OCI-LY1 (cell line): ENCODE data around the gene AGRN.

Experiments used
- H2AFZ ChIP-seq: fragments of 200-600 bp; sonication (generic), shearing (Covaris generic); 2 replicates; pipeline ENCODE4 v1.6.0; 2014; ENCODE audit warnings: antibody characterized with exemption, mild to moderate bottlenecking, low read length
- H3F3A ChIP-seq: fragments of 200-600 bp; sonication (generic), shearing (Covaris generic); 2 replicates; pipeline ENCODE4 v1.6.0; 2014; ENCODE audit warnings: mild to moderate bottlenecking, antibody characterized with exemption, low read length, moderate library complexity; ENCODE audit not compliant: insufficient read depth
- H3K27ac ChIP-seq: fragments of 200-600 bp; sonication (generic); 2 replicates; pipeline ENCODE4 v1.5.1; 2014; ENCODE audit warnings: low read length, mixed run types, mild to moderate bottlenecking, low read depth; ENCODE audit not compliant: poor library complexity, severe bottlenecking
- H3K27me3 ChIP-seq: fragments of 200-600 bp; sonication (generic); 2 replicates; pipeline ENCODE4 v1.6.0; 2014; ENCODE audit warnings: antibody characterized with exemption, mild to moderate bottlenecking, low read length, moderate library complexity; ENCODE audit not compliant: insufficient read depth
- H3K36me3 ChIP-seq: fragments of 200-600 bp; sonication (generic); 2 replicates; pipeline ENCODE4 v1.6.1; 2014; ENCODE audit warnings: mild to moderate bottlenecking, antibody characterized with exemption, low read length, moderate library complexity, mixed read lengths; ENCODE audit not compliant: insufficient read depth
- H3K4me1 ChIP-seq: fragments of 200-600 bp; sonication (generic); 2 replicates; pipeline ENCODE4 v1.5.1; 2014; ENCODE audit warnings: mild to moderate bottlenecking, low read length, moderate library complexity; ENCODE audit not compliant: insufficient read depth, severe bottlenecking
- H3K4me2 ChIP-seq: fragments of 200-600 bp; sonication (generic), shearing (Covaris generic); 2 replicates; pipeline ENCODE4 v1.6.1; 2014; ENCODE audit warnings: low read length
- H3K4me3 ChIP-seq: fragments of 200-600 bp; sonication (generic); 2 replicates; pipeline ENCODE4 v1.5.1; 2014; ENCODE audit warnings: low read length, low read depth, mild to moderate bottlenecking, mixed read lengths; ENCODE audit not compliant: poor library complexity, severe bottlenecking
- H3K79me2 ChIP-seq: fragments of 200-600 bp; shearing (Covaris generic); 2 replicates; pipeline ENCODE4 v1.6.1; 2016; ENCODE audit warnings: mixed run types, low read length, mixed read lengths; ENCODE audit not compliant: insufficient read depth
- H3K9ac ChIP-seq: fragments of 200-600 bp; sonication (generic), shearing (Covaris generic); 2 replicates; pipeline ENCODE4 v1.6.1; 2014; ENCODE audit warnings: mild to moderate bottlenecking, low read length, mixed read lengths
- H3K9me2 ChIP-seq: fragments of 200-600 bp; sonication (generic), shearing (Covaris generic); 2 replicates; pipeline ENCODE4 v1.6.1; 2014; ENCODE audit warnings: low read depth, mild to moderate bottlenecking, low read length, mixed read lengths
- H3K9me3 ChIP-seq: fragments of 200-600 bp; shearing (Covaris generic); 2 replicates; pipeline ENCODE4 v1.6.1; 2014; ENCODE audit warnings: low read length, mixed read lengths
- H4K20me1 ChIP-seq: fragments of 200-600 bp; sonication (generic), shearing (Covaris generic); 2 replicates; pipeline ENCODE4 v1.6.0; 2016; ENCODE audit warnings: mild to moderate bottlenecking, low read length; ENCODE audit not compliant: insufficient read depth
- EZH2 ChIP-seq: fragments of 200-600 bp; sonication (generic), shearing (Covaris generic); IDR thresholded peaks from 2 replicates; pipeline ENCODE4 v1.8.0; 2017; ENCODE audit warnings: borderline replicate concordance, mixed run types, mild to moderate bottlenecking, antibody characterized with exemption, low read length, moderate library complexity, mixed read lengths
- TF ChIP-seq, protein P1 (sequence below): fragments of 200-600 bp; sonication (generic), shearing (Covaris generic); IDR thresholded peaks from 2 replicates; pipeline ENCODE4 v1.5.1; 2017; ENCODE audit warnings: mild to moderate bottlenecking, antibody characterized with exemption, low read length, moderate library complexity, mixed read lengths

AGRN gene

DNA sequence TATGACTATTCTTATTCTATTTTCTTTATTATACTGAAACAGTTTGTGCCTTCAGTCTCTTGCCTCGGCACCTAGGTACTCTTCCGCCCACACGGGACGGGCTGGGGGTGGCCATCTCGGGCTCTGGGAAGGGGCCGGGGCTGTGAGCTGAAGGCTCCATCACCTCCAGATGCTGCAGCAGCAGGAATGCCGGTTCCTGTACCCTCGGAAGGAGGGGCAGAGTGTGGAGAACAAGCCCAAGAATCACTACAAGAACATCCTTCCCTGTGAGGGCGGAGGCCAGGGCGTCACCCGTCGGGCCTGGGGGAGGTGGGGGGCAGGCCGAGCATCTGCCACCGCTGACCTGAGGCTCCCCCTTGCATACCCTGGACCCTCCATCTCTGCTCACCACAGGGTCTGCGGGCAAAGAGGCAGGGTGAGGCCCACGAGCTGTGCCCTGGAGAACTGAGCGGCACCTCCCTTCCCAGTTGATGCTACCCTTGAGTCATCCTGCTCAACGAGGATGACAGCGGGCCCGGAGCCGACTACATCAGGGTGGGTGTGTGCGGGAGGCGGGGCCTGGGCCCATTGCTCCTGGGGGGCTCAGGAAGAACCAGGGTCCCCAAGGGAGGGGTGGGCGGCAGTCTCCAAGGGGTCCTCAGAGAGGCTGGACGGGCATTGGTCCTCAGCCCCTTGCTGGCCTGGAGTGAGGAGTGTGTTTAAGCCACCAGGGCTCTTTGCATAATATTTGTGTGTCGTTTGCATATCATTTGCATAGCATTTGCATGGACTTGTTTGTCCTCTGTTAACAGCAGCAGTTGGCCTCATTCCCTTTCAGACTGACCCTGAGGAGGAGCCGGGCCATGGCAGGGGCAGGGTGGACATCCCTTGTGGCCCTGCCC, 46.7 kb downstream of the AGRN start:
- Histone ChIP-seq H3K36me3 (no peaks in the 10 kb centered on the region; the same call in 1 of the 2 replicates), H3K4me3 (no peak overlapping the region), H4K20me1 (no peaks in the 10 kb centered on the region), H3K79me2 (no peaks in the 10 kb centered on the region), H3K27ac (no peak overlapping the region), H3K4me2 (no peak overlapping the region), H3K9me3 (no peaks in the 10 kb centered on the region), H3K9me2 (no peaks in the 10 kb centered on the region), H3F3A (no peaks in the 10 kb centered on the region), H3K4me1 (peaks cover 6% of the 10 kb centered on the region), H2AFZ (no peak overlapping the region), H3K9ac (no peak overlapping the region), H3K27me3 (peaks cover 8% of the 10 kb centered on the region; the same call in 1 of the 2 replicates)
- TF ChIP-seq EZH2 = no peak
- TF ChIP-seq, protein P1, sequence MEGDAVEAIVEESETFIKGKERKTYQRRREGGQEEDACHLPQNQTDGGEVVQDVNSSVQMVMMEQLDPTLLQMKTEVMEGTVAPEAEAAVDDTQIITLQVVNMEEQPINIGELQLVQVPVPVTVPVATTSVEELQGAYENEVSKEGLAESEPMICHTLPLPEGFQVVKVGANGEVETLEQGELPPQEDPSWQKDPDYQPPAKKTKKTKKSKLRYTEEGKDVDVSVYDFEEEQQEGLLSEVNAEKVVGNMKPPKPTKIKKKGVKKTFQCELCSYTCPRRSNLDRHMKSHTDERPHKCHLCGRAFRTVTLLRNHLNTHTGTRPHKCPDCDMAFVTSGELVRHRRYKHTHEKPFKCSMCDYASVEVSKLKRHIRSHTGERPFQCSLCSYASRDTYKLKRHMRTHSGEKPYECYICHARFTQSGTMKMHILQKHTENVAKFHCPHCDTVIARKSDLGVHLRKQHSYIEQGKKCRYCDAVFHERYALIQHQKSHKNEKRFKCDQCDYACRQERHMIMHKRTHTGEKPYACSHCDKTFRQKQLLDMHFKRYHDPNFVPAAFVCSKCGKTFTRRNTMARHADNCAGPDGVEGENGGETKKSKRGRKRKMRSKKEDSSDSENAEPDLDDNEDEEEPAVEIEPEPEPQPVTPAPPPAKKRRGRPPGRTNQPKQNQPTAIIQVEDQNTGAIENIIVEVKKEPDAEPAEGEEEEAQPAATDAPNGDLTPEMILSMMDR = no peak

DNA sequence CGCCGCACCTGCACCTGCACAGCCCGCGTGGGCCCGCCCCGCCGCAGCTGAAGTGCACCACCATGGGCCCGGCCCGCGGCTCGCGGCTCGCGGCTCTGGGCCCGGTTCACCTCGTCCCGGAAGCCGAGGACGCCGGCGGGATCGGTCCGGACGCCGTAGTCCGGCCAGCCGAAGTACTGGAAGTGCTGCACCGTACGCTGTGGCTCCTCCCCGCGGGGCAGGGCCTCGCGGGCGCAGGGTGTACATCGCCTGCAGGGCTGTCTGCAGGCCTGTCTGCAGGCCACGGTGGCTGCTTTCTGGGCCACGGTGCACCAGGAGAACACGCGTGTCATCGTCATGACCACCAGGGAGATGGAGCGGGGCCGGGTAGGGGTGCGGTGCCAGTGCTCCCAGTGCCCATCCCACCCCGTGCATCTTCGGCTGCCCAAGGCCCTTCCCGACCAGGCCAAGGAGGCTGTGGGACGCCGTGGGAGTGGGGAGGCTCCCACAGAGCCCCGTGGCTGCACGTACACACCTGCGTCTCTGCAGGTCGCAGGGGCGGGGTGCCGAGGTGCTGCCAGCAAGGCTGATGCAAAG, 47.5 kb downstream of the AGRN start:
- Histone ChIP-seq H3K9me2 (no peaks in the 10 kb centered on the region), H3K4me3 (no peak overlapping the region), H3K27ac (no peak overlapping the region), H2AFZ (no peak overlapping the region), H3K9me3 (no peaks in the 10 kb centered on the region), H3K4me2 (no peak overlapping the region), H3K79me2 (no peaks in the 10 kb centered on the region), H3K36me3 (no peaks in the 10 kb centered on the region; the same call in 1 of the 2 replicates), H3F3A (no peaks in the 10 kb centered on the region), H3K4me1 (peaks cover 6% of the 10 kb centered on the region), H4K20me1 (no peaks in the 10 kb centered on the region), H3K9ac (no peak overlapping the region), H3K27me3 (peaks cover 10% of the 10 kb centered on the region; the same call in 1 of the 2 replicates)
- TF ChIP-seq EZH2 = no peak
- TF ChIP-seq, protein P1 = no peak

DNA sequence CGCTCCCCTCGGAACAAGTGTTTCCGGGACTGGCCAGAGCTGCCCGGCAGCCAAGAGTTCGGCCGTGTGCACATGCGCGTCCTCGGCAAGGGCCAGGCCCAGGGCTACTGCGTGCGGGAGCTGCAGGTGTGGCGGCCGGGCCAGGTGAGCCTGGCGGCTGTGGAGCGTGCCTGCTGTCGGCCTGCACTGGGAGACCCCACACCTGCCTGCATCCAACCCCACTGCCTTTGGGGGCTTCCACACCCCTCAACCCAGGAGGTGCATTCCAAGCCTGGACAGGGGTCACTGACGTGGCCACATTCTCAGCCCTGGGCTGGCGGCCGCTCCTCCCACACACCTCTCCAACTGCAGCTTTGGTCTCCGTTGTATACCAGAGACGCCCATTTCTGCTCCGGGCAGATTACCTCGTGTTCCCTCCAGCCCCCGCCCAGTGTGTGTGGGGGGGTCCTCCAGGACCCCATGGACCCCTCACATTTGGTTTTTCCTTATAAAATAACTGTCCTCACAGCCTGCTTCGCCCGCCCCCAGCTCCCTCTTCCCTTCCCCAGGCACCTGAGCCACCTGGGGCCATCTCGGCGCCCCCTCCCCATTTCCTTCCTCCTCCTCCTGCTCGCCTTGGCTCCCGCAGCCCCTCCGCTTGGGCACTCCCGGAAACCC, 48.1 kb downstream of the AGRN start:
- no peaks in the 10 kb centered on the region for H4K20me1 ChIP-seq
- no peaks in the 10 kb centered on the region for H3F3A ChIP-seq
- no peaks in the 10 kb centered on the region for H3K9me3 ChIP-seq
- H2AFZ ChIP-seq = no peak overlapping the region
- no peaks in the 10 kb centered on the region for H3K79me2 ChIP-seq
- H3K4me3 ChIP-seq = peak overlapping the region; percentile 58
- no peaks in the 10 kb centered on the region for H3K9me2 ChIP-seq
- no peaks in the 10 kb centered on the region; the same call in 1 of the 2 replicates for H3K36me3 ChIP-seq
- TF ChIP-seq, protein P1 = no peak
- TF ChIP-seq EZH2 = no peak
- peak overlapping the region; percentile 71 for H3K4me2 ChIP-seq
- H3K4me1 ChIP-seq = peaks cover 6% of the 10 kb centered on the region
- no peak overlapping the region for H3K27ac ChIP-seq
- H3K9ac ChIP-seq = peak overlapping the region; percentile 23; the same call in 1 of the 2 replicates
- peaks cover 16% of the 10 kb centered on the region; the same call in 1 of the 2 replicates for H3K27me3 ChIP-seq
